ENCODE results near the gene CUEDC2.

The CUEDC2 gene, protein sequence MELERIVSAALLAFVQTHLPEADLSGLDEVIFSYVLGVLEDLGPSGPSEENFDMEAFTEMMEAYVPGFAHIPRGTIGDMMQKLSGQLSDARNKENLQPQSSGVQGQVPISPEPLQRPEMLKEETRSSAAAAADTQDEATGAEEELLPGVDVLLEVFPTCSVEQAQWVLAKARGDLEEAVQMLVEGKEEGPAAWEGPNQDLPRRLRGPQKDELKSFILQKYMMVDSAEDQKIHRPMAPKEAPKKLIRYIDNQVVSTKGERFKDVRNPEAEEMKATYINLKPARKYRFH

DNA sequence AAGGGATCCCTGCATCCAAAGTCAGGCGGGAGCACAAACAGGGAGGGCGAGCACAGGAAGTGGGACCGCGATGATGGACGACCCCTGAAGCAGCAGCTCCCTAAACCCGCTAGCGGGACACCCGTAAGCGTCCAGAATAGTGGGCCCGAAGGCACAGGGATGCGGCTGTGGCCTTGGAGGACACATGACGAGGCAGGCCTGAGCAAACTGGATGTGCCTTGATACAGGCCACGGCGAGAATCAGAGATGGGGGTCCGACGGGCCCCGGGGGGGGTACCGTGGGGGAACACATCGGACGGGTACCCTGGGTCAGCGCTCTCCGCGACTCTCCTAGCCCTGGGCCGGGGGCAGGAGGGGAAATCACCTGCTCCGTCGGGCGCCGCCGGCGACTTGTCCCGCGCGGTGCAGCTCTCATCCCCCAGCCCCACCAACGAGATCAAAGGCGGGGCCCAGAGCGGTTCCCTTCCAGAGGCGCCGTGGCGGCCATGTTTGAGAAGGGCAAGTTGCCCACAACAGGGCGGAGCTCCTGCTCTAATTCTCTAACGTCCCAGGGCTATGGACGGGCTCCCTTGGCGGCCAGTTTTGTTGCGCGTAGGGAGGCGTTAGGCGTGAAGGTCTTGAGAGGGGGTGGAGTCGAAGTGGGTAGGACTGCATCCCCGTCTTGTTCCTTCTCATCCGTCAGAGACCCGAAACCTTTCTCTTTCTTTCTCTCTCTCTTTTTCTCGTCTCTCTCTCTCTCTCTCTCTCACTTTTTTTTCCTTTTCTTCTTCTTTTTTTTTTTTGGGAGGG lies at the start of gene CUEDC2:
CUEDC2 (minus strand) TSS at position 413 of the 789 bp plus-strand sequence. CDS start 7,386 bp downstream, outside the sequence.
- peak; percentile 20 for FAIRE-seq

DNA sequence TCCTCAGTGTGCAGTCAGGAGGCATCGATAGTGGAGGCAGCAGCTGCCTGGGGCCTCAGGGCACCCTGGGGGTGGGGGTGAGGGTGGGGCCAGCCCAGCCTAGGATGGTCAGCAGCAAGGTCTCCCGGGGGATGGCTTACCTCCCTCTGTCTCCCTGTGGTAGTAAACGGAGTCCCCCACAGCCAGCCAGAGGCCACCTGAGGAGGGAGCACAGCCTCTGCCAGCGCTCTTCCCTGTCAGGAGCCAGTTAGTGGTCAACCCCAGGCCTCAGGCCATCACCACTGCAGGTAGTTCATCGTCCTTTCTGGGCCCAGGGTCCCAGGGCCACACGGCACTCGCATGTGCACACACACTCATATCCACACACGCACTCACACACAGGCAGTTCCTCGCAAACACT lies 48.0 kb upstream of the CUEDC2 start:
- DNase-seq (ENCODE audit: low spot score): no peak
- FAIRE-seq: no peak

More for the DNA sequence above, at the start of gene CUEDC2:
- peak; percentile 95 for DNase-seq (ENCODE audit: low spot score)

DNA sequence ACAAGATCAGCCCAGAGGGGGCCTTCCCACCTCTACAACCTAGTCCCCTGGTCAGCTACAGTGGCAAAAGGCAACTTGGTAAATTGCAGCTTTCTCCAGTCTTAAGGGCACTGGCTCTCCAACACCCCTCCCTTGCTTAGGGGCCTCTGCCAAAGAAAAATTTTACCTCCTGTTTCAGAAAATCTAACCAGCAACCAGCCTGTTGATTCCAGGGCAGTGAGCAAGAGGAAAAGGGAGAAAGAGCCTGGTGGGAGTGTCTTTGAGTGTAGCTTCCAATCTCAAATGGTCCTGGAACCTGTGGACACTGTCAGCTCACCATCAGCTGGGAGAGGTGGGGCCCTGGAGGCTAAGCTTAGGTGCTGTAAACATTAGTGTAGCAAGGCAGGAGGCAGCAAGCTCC lies 47.3 kb upstream of the CUEDC2 start:
- DNase-seq (ENCODE audit: low spot score): no peak
- no peak for FAIRE-seq

GRCh38 chr10:102476466-102477141 lies 44.2 kb upstream of the CUEDC2 start:
- no peak for DNase-seq (ENCODE audit: low spot score)
- no peak for FAIRE-seq

DNA sequence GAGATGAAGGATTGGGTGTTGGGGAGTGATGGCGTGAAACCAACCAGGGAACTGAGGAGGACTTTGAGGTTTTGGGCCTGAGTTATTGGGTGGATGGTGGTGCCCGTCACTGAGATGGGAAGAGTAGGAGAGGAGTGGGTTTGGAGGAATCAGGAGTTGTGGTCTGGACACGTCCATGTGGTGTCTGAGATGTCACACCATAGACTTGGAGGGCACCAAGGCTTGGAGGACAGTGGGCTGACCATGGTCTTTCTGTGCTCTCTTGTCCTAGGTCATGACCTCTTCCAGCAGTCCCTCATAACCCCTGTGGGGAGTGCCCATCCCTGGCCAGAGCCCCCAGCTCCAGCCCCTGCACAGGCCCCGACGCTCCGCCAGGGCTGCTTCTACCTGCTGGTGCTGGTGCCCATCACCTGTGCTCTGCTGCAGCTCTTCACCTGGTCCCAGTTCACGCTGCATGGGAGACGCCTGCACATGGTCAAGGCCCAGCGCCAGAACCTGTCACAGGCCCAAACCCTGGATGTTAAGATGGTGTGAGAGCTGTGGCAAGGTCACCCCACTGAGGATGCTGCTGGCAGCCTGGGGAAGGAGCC lies 43.2 kb upstream of the CUEDC2 start:
- no peak for DNase-seq (ENCODE audit: low spot score)
- FAIRE-seq: no peak

- FAIRE-seq: no peak
- no peak for DNase-seq (ENCODE audit: low spot score)
Measured at GRCh38 chr10:102473445-102474331, 41.3 kb upstream of the CUEDC2 start.

DNA sequence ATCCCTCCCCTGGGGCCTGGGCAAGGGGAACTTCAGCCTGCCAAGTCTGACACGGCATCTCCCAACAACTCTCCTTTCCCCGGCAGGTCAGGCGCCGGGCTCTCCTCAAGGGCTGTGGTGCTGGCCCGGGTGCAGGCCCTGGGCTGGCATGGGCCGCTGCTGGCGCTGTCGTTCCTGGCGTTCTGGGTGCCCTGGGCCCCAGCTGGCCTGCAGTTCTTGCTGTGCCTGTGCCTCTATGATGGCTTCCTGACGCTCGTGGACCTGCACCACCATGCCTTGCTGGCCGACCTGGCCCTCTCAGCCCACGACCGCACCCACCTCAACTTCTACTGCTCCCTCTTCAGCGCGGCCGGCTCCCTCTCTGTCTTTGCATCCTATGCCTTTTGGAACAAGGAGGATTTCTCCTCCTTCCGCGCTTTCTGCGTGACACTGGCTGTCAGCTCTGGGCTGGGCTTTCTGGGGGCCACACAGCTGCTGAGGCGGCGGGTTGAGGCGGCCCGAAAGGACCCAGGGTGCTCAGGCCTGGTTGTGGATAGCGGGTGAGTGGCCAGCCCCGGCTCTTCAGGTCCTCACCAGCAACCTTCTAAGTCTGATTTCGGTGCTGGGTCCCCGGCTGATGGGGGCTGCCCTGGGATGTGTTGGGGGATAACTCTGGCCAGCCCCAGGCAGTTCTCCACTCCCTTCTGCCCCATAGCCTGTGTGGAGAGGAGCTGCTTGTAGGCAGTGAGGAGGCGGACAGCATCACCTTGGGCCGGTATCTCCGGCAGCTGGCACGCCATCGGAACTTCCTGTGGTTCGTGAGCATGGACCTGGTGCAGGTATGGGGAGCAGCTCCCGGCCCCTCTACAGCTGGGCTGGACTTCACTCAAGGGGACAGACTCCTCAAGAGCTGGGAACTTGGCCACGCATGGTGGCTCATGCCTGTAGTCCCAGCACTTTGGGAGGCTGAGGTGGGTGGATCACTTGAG lies 38.5 kb upstream of the CUEDC2 start:
- FAIRE-seq: no peak
- no peak for DNase-seq (ENCODE audit: low spot score)

GRCh38 chr10:102468683-102469082 lies 36.3 kb upstream of the CUEDC2 start:
- DNase-seq (ENCODE audit: low spot score) (no peak), FAIRE-seq (no peak)

GRCh38 chr10:102467971-102468438 lies 35.6 kb upstream of the CUEDC2 start:
- no peak for FAIRE-seq

DNA sequence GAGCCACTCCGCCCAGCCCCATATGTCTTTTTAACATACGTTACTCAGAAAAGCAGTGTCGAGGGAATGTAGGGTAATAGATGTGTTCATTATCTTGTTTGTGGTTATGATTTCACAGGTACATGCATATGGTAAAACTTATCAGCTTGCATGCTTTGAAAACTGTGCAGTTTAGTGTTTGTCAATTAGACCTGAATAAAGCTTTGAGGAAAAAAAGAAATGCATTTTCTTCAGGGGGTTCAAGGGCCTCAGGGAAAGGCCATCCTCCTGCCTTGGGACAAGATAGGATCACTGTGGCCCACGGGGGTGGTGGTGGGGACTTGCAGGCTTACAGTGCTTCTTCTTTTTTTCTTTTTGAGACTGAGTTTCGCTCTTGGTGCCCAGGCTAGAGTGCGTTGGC lies 34.9 kb upstream of the CUEDC2 start:
- FAIRE-seq (no peak), DNase-seq (ENCODE audit: low spot score) (no peak)

More at GRCh38 chr10:102467971-102468438, 35.6 kb upstream of the CUEDC2 start:
- DNase-seq (ENCODE audit: low spot score): no peak

DNA sequence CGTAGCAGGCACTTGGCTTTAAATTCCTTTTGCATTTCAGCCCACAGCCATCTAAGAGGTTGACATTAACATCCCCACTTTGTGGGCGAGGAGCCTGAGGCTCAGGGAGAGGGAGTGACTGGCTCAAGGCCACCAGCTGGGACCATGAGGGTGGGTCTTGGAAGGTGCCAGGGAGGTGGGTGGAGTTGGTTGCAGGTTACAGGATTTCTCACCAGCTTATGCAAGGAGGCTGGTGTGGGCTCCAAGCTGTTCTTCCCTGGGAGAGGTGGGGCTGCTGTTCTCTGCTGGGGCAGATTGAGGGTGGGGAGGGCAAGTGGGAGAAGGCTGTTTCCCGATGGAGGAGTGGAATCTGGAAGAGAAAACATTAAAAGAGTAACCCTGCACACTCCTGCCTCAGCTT lies 33.1 kb upstream of the CUEDC2 start:
- FAIRE-seq: no peak
- DNase-seq (ENCODE audit: low spot score): no peak

GRCh38 chr10:102463983-102464382 lies 31.6 kb upstream of the CUEDC2 start:
- DNase-seq (ENCODE audit: low spot score): no peak

DNA sequence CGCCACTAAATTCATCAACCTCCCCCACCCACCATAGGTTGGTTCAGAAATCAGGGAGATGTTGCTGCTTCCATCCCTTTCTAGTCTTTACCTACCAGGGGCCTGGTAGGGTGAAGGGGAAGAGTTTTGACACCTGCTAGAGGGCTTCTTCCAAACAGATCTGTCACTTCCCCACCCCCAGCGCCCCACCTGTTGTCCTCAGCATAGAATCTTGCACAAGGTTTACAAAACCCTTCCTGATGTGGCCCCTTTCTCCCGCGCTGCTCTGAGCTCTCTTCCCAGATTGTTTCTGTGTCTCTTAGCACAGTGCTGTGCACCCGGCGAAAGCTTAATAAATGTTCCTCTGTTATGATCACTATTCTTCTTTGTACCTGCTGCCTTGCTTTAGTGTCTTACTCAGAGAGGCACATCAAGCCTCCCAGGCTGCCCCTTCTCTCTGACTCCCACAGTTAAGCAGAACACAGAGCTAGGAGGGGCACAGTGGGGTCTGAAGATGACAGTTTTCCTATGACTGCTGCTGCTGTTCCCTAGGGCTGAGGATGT lies 30.2 kb upstream of the CUEDC2 start:
- FAIRE-seq: no peak

More at GRCh38 chr10:102463983-102464382, 31.6 kb upstream of the CUEDC2 start:
- no peak for FAIRE-seq

DNA sequence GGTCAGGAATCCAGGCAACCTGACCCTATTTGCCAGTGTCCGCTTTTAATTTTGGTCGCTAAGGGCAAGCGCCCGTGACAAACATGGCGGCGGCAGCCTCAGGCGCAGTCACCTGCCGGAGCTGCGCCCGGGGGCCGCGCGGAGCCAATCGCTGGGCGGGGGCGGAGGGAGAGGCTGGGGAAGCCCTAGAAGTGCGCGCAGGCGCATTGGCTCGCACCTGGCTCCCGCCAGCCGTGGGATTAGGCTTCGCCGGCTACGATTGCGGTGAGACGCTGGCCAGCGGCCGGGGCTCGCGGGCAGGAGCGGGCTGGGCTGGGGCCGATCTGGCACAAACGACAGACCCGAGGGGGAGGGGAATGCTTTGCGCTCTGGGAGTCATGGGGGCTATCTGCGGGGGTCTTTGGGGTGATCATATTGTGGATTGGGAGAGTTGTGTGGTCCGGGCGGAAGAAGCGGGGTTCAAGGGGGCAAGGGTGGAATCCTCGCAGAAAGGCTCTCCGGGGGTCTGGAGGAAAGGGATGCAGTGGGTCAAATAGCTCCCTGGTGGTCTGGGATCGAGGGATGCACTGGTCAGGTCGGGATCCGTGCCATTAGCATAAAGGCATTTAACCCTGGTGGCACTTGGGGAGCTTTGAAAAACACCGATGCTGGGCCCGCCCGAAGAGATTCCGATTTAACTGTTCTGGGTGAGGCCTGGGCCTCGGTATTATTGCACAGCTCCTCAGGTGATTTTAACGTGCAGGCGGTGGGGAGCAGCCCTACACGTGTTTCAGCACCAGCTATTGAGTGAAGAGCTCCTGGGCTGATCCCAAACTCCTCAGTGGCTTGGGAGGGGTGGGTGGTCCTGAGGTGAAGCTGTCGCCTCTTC lies 29.0 kb upstream of the CUEDC2 start:
- DNase-seq (ENCODE audit: low spot score) (peak; percentile 99), FAIRE-seq (no peak)

More for the DNA sequence above, 30.2 kb upstream of the CUEDC2 start:
- DNase-seq (ENCODE audit: low spot score): no peak

DNA sequence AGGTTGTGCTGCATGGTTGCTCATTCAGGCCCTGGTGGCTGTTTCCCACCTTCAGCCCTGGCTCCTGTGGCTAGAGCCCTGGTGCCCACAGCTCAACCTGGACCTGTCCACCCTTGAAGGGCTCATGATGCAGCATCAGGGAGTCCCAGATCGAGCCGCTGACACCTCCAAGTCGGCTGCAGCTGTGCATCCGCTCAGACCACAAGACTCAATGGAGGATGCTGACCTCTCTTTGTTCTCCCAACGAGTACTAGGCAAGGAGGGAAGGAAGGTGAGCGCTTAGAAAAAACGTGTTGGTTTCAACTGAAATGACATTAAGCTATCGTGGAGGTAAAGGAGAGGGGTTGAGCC lies 28.4 kb upstream of the CUEDC2 start:
- no peak for FAIRE-seq

DNA sequence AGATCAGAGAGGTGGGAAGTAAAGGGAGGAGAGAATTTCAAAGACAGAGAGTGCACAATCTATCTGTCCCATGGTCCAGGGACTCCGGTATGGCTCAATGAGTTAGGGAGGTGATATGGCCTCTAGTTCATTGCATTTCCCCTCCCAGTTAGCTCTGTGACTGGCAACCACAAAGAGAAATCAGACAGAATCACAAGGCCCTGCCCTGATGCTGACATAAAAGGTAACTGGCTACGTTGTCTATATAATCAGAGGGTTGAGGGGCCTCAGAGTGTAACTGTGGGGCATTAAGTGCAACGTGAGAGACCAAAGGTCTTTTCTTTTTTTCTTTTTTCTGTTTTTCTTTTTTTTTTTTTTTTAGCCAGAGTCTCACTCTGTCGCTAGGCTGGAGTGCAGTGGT lies 26.3 kb upstream of the CUEDC2 start:
- DNase-seq (ENCODE audit: low spot score): no peak
- no peak for FAIRE-seq

More for the DNA sequence above, 28.4 kb upstream of the CUEDC2 start:
- no peak for DNase-seq (ENCODE audit: low spot score)

DNA sequence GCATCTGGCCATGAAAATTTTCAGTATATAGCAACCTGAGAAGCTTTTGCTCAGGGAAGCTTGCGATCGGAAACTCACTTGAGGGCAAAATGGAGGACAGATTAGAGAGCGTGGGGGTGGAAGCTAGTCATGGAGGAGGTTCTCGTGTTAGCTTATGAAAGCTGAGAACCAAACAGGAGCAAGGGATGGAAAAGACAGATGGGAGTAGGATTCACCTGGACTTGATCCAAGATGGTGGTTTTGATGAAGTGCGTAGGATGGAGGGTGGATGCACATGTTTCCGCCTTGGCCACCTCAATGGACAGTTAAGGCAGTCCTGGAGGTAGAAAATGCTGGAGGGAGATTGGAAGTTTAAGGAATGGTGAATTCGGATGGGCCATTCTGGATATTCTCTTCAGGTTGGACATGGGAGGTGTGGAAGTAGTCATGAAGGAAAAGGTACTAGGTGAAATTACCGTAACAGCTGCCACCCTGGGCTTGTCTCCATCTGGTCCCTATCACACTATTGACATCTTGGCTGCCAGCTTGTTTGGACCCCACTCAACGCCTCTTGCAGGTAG lies 25.3 kb upstream of the CUEDC2 start:
- FAIRE-seq: no peak

More for the DNA sequence above, 25.3 kb upstream of the CUEDC2 start:
- DNase-seq (ENCODE audit: low spot score): no peak
